Heart left ventricle (tissue), 13 donors: Measurements from ENCODE around the gene NLRC5.

Experiments used
- POLR2A ChIP-seq, 2 donors: fragments of 450-650 bp; IDR thresholded peaks; one replicate each; pipeline ENCODE4 v1.6.1; 2017; ENCODE audit warnings: antibody characterized with exemption in 2 of 2, mild to moderate bottlenecking in 2 of 2, moderate library complexity in 2 of 2
- TF ChIP-seq, protein P1 (sequence below), 12 donors: fragments of 200-600 bp; sonication (generic) in 4 of 12; IDR thresholded peaks; one replicate each; pipeline versions ENCODE4 v1.5.0 to v1.8.0; 2018 to 2022; ENCODE audit warnings: antibody characterized with exemption in 12 of 12, mild to moderate bottlenecking in 5 of 12
- donor health status: ischemic (EF 13 %, LVEDD 7.1; RV severe dilation, severe dysfunction).
- donor health status: DM: no; HTN: yes; CAD: no.
- donor health status: DM: no; HTN: no; CAD: no.
- donor health status: ischemic (EF 25% LVEDD 6.9; RV normal size, moderate dysfunction).
- donor health status: ischemic (EF 25% LVEDD 5.7; RV mildly dilated, moderate dysfunction).
- donor health status: ischemic (EF 35%, LVEDD 5.7; RV mildly dilated, moderate dysfunction).
- donor health status: nonischemic (EF 11% LVEDD 7.7; RV severe dilation, severe dysfunction).
- donor health status: DM: yes; HTN: yes; CAD: no.
- donor health status: PGD.
- donor health status: ischemic (EF 29% LVEDD 5.4; RV normal size, mild dysfunction).
- donor health status: nonischemic (EF 23%, LVEDD 6.1; RV moderate dilation, normal function).

DNA sequence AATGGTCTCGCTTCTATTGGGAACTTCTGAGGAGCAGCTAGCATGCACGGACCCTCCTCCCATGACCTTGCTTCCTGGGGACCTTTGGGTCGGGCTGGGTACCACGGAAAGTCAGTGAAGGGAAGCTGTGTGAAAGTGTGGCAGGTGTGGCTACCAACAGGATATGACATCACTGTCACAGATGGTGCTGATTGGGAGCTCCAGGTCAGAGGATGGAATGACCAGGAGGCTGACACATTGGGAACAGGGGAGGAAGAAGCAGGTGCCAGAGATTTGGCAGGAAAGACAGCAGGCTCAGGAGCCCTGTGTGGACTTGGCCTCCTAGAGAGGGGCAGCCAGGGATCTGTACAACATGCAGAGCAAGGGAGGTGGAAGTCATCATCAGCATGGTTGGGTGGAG is 137.1 kb downstream of the NLRC5 start:
- TF ChIP-seq, protein P1, sequence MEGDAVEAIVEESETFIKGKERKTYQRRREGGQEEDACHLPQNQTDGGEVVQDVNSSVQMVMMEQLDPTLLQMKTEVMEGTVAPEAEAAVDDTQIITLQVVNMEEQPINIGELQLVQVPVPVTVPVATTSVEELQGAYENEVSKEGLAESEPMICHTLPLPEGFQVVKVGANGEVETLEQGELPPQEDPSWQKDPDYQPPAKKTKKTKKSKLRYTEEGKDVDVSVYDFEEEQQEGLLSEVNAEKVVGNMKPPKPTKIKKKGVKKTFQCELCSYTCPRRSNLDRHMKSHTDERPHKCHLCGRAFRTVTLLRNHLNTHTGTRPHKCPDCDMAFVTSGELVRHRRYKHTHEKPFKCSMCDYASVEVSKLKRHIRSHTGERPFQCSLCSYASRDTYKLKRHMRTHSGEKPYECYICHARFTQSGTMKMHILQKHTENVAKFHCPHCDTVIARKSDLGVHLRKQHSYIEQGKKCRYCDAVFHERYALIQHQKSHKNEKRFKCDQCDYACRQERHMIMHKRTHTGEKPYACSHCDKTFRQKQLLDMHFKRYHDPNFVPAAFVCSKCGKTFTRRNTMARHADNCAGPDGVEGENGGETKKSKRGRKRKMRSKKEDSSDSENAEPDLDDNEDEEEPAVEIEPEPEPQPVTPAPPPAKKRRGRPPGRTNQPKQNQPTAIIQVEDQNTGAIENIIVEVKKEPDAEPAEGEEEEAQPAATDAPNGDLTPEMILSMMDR (IDR thresholded peaks at IDR 0.05), result no peak
- TF ChIP-seq POLR2A (IDR thresholded peaks at IDR 0.05), result no peak
